SK-N-SH (cell line): ENCODE data around the gene MT1M.
A peak's percentile ranks its signal among the peaks of the same experiment; 100 is the strongest.

Experiments
- CHD2 ChIP-seq: fragments of 150-350 bp; IDR thresholded peaks from 2 replicates; pipeline ENCODE4 v1.6.1; 2018; ENCODE audit warnings: low read length; ENCODE audit not compliant: partially characterized antibody
- CTCF ChIP-seq: fragments of 200-600 bp; sonication (generic); IDR thresholded peaks from 2 replicates; pipeline ENCODE4 v1.6.1; 2017; ENCODE audit warnings: antibody characterized with exemption, mild to moderate bottlenecking, moderate library complexity
- ELF1 ChIP-seq: IDR thresholded peaks from 2 replicates; pipeline ENCODE4 v1.4.0; 2012
- EP300 ChIP-seq, 2 experiments: IDR thresholded peaks; 2 replicates each; pipeline versions ENCODE4 v1.4.0 to v1.6.1; 2012; ENCODE audit warnings: borderline replicate concordance in 1 of 2, low read depth in 1 of 2, low read length in 1 of 2
- MAX ChIP-seq: IDR thresholded peaks from 2 replicates; pipeline ENCODE4 v1.4.0; 2012; ENCODE audit warnings: low read depth
- POLR2AphosphoS5 ChIP-seq: IDR thresholded peaks from 2 replicates; pipeline ENCODE4 v1.6.1; 2012; ENCODE audit warnings: low read depth, low read length
- RAD21 ChIP-seq: IDR thresholded peaks from 2 replicates; pipeline ENCODE4 v1.6.1; 2012; ENCODE audit warnings: mild to moderate bottlenecking, low read length
- RCOR1 ChIP-seq: fragments of 150-350 bp; IDR thresholded peaks from 2 replicates; pipeline ENCODE4 v1.6.1; 2017; ENCODE audit warnings: antibody characterized with exemption, low read length
- SMC3 ChIP-seq: IDR thresholded peaks from 2 replicates; pipeline ENCODE4 v1.6.1; 2012; ENCODE audit warnings: low read depth, low read length, improper control_type of control experiment
- TEAD4 ChIP-seq: IDR thresholded peaks from 2 replicates; pipeline ENCODE4 v1.4.0; 2012; ENCODE audit warnings: mild to moderate bottlenecking, borderline replicate concordance; ENCODE audit not compliant: insufficient read depth
- ZBTB33 ChIP-seq: IDR thresholded peaks from 2 replicates; pipeline ENCODE4 v1.4.0; 2012; ENCODE audit warnings: low read depth, borderline replicate concordance

- no peak for TF ChIP-seq CTCF
- TF ChIP-seq SMC3, result no peak
- peak in 1 of 2 experiments; percentile 35; a peak in 1 of 4 replicates for TF ChIP-seq EP300 (IDR thresholded peaks at IDR 0.05; ENCODE audit: borderline replicate concordance in 1 of 2, low read depth in 1 of 2, low read length in 1 of 2)
- TF ChIP-seq RCOR1, result 0 out of 2 replicates have a peak, but pooled peaks have one; percentile 14
- no peak for TF ChIP-seq ELF1
- no peak for TF ChIP-seq TEAD4
- TF ChIP-seq ZBTB33, result no peak
- TF ChIP-seq RAD21, result no peak
- TF ChIP-seq POLR2AphosphoS5, result no peak
- no peak for TF ChIP-seq CHD2
- no peak for TF ChIP-seq MAX
These were observed 16.8 kb downstream of the MT1M start for GRCh38 chr16:56649271-56649670.
